Thyroid gland (tissue), 4 donors: ENCODE data around the gene DSG4.

Source experiments
- POLR2A ChIP-seq, 2 donors: fragments of 450-650 bp; IDR thresholded peaks; one replicate each; pipeline ENCODE4 v1.6.1; 2017; ENCODE audit warnings: antibody characterized with exemption in 2 of 2, mild to moderate bottlenecking in 2 of 2, moderate library complexity in 1 of 2
- TF ChIP-seq, protein P1 (sequence below), 6 experiments: fragments of 200-600 bp in 3 of 6; fragments of 450-650 bp in 3 of 6; sonication (generic) in 3 of 6; IDR thresholded peaks; one replicate each; pipeline ENCODE4 v1.5.1; 2016 to 2019; ENCODE audit warnings: antibody characterized with exemption in 6 of 6, mild to moderate bottlenecking in 2 of 6, inconsistent platforms in 1 of 6, moderate library complexity in 1 of 6

DNA sequence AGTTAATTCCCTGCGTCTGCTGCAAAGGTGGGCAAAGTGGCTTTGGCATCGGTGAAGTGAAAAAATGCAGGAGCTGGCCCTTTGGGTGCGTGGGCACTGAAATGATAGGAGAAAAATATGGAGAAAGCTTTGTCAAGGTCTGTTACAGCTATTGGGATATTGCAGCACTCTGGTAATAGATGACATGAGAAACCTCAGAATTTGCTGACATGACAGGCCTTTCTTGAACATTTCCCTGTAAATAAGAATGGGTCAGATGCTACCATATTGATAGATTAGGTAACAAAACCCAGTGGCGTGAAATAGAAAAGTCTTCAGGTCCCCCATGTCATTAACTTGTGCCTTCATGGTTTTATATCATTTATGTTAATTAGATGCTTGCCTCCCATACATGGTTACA is 12.4 kb upstream of the DSG4 start:
- TF ChIP-seq, protein P1, sequence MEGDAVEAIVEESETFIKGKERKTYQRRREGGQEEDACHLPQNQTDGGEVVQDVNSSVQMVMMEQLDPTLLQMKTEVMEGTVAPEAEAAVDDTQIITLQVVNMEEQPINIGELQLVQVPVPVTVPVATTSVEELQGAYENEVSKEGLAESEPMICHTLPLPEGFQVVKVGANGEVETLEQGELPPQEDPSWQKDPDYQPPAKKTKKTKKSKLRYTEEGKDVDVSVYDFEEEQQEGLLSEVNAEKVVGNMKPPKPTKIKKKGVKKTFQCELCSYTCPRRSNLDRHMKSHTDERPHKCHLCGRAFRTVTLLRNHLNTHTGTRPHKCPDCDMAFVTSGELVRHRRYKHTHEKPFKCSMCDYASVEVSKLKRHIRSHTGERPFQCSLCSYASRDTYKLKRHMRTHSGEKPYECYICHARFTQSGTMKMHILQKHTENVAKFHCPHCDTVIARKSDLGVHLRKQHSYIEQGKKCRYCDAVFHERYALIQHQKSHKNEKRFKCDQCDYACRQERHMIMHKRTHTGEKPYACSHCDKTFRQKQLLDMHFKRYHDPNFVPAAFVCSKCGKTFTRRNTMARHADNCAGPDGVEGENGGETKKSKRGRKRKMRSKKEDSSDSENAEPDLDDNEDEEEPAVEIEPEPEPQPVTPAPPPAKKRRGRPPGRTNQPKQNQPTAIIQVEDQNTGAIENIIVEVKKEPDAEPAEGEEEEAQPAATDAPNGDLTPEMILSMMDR (IDR thresholded peaks at IDR 0.05), result no peak
- no peak for TF ChIP-seq POLR2A (IDR thresholded peaks at IDR 0.05)
